T-helper 22 cell (primary cell): Measurements from ENCODE around the gene CEP68.
"Not testable (repeated sequence)": the region's sequence is repeated elsewhere in the genome, so short reads cannot be mapped to it uniquely, and the experiment has no call there.

ENCODE experiments used
- DNase-seq: peaks from one replicate; pipeline ENCODE4 v3.0.0-alpha.2; 2020; ENCODE audit warnings: low read depth

The CEP68 gene

GRCh38 chr2:65130664-65131175 is 74.5 kb downstream of the CEP68 start:
- DNase-seq = no peak

GRCh38 chr2:65132930-65133329 is 76.7 kb downstream of the CEP68 start:
- DNase-seq = not testable (repeated sequence)

- no peak for DNase-seq
Measured at GRCh38 chr2:65133626-65134025, 77.4 kb downstream of the CEP68 start.

- no peak for DNase-seq
Measured at GRCh38 chr2:65134158-65134557, 77.9 kb downstream of the CEP68 start.

GRCh38 chr2:65136253-65136652 is 80.0 kb downstream of the CEP68 start:
- no peak for DNase-seq
